AG04449 (cell line): ENCODE results near the gene NOP16.

Source experiments
- CTCF ChIA-PET: fragments of 350-600 bp; formaldehyde crosslinking; extraction: SDS; loops from one replicate; lab custom pipeline; 2021; ENCODE audit warnings: antibody characterized with exemption; lab: Yijun Ruan, JAX
- POLR2A ChIA-PET: fragments of 400-600, 350-600 bp; formaldehyde crosslinking; extraction: SDS; loops from one replicate; lab custom pipeline; 2020; ENCODE audit warnings: antibody characterized with exemption, inconsistent platforms; lab: Yijun Ruan, JAX
- DNase-seq: peaks from one replicate; pipeline ENCODE4 v3.0.0-alpha.2; 2010; ENCODE audit warnings: low read depth, low spot score
- H3K4me3 ChIP-seq: 2 replicates; pipeline ENCODE4 v1.5.1; 2011; ENCODE audit warnings: low read depth, mild to moderate bottlenecking, control low read depth, low read length
- TF ChIP-seq, protein P1 (sequence below): IDR thresholded peaks from one replicate; pipeline ENCODE4 v1.5.1; 2011; ENCODE audit warnings: mild to moderate bottlenecking, moderate library complexity, low read length, control low read depth, inconsistent platforms; ENCODE audit not compliant: insufficient read depth; ENCODE audit errors: missing control alignments

NOP16 gene

DNA sequence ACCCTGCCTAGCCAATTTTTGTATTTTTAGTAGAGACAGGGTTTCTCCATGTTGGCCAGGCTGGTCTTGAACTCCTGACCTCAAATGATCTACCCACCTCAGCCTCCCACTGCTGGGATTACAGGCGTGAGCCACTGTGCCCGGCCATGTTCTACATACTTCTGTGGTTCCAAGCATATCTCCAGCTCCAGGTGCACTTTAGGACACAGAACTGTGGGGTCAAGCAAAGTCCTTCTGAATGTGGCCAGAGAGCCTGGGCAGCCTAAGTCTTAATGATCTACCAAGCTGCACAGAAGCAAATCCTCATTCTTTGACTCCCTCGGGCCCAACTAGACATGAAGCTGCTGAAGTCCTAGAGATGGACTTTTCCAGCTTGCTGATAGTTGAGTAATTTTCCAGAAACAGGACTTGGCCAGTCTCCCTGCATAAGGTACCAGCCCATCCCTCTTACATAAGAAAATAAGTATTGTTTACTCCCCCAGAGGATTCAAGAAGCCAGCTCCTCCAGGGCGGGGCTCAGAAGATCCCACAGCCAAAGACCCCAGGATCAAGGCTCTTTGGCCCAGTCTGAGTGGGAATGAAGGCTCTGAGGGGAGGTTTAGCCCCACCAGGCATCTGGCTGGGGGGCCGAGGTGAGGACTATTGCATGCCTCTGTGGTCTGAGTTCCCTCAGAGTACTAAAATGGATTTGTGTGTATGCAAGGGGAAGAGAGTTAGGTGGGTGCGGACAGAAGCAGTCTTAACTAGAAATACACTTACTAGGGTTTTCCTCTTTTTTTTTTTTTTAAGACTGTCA, 19.3 kb upstream of the NOP16 start:
- ChIA-PET CTCF (interaction anchor here (0.8 to 5.2 kb wide), 4 partner anchors 8 to 40 kb away, joined by 3 to 26 read pairs (median 5); partner anchors contain the start of gene CLTB), POLR2A (no interaction called here)
- no peak for DNase-seq
- TF ChIP-seq, protein P1, sequence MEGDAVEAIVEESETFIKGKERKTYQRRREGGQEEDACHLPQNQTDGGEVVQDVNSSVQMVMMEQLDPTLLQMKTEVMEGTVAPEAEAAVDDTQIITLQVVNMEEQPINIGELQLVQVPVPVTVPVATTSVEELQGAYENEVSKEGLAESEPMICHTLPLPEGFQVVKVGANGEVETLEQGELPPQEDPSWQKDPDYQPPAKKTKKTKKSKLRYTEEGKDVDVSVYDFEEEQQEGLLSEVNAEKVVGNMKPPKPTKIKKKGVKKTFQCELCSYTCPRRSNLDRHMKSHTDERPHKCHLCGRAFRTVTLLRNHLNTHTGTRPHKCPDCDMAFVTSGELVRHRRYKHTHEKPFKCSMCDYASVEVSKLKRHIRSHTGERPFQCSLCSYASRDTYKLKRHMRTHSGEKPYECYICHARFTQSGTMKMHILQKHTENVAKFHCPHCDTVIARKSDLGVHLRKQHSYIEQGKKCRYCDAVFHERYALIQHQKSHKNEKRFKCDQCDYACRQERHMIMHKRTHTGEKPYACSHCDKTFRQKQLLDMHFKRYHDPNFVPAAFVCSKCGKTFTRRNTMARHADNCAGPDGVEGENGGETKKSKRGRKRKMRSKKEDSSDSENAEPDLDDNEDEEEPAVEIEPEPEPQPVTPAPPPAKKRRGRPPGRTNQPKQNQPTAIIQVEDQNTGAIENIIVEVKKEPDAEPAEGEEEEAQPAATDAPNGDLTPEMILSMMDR = no peak
- no peak overlapping the region for H3K4me3 ChIP-seq

DNA sequence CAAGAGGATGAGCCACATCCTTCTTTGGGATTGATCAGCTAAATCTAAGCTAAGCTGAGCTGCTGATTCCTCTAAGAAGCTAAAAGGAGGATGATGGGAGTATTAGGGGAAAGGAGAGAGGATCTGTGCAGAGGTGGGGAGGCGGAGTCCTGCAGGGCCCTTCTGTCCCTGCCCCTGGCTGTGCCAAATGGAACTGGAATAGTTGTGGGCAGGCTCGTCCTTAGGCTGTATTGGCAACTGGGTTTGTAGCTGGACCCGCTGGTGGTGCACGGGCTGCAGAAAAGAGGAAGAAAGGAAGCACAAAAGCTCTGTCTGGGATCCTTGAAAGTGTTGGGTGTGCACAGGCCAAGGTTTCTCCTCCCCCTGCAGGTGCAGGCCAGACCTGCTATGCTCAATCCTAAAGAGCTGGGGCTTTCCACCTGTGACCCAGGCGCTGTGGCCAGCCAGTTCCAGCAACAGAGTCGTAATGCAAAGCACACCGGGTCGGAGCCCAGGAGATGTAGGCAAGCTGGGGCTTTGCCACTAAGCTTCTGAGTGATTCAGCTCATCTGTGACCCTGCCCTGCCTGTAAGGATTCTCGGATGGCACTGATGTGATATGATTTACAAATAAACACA, 18.1 kb upstream of the NOP16 start:
- DNase-seq = no peak
- no peak overlapping the region for H3K4me3 ChIP-seq
- TF ChIP-seq, protein P1 = no peak
- ChIA-PET POLR2A (no interaction called here), CTCF (interaction anchor here (0.8 to 5.2 kb wide), 3 partner anchors 10 to 41 kb away, joined by 3 to 26 read pairs (median 6); partner anchors contain the start of gene CLTB)

DNA sequence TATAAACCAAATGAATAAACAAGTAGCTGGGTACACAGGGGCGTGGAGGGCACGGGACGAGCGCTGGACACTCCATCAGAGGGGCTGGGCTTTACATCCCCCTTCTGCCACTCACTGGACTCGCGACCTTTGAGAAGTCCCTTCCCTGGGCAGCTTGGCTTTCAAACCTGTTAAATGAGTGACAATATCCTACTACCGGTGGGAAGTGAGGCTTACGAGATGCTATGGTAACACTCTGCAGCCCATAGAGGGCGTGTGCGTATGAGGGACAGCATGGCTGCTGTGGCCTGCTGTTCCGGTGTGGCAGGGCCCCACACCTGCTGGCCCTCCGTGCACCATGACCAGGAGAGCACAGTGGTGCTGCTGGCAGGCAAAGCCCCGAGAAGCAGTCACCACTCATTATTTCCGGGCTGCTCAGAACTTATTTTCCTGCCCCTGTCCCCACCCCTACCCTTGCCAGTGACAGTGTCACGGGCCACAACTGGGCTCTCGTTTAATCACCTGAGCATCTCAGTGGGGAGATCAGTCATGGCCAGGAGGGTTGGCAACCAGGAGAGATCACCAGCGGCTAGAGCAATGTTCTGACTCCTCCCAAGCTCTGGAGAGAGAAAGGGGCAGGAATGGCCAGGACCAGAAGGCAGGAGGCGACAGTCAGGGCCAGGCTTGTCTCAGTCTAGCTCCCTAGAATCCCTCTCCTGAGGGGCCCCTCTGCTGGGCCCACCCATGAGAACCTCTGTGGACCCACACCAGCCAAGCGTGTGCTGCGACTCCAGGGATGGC, 17.4 kb upstream of the NOP16 start:
- no peak overlapping the region for H3K4me3 ChIP-seq
- no peak for DNase-seq
- ChIA-PET POLR2A (no interaction called here), CTCF (interaction anchor here (0.8 to 5.2 kb wide), 5 partner anchors 10 to 104 kb away, joined by 3 to 26 read pairs (median 3); partner anchors contain the start of gene CLTB)
- TF ChIP-seq, protein P1 = no peak

DNA sequence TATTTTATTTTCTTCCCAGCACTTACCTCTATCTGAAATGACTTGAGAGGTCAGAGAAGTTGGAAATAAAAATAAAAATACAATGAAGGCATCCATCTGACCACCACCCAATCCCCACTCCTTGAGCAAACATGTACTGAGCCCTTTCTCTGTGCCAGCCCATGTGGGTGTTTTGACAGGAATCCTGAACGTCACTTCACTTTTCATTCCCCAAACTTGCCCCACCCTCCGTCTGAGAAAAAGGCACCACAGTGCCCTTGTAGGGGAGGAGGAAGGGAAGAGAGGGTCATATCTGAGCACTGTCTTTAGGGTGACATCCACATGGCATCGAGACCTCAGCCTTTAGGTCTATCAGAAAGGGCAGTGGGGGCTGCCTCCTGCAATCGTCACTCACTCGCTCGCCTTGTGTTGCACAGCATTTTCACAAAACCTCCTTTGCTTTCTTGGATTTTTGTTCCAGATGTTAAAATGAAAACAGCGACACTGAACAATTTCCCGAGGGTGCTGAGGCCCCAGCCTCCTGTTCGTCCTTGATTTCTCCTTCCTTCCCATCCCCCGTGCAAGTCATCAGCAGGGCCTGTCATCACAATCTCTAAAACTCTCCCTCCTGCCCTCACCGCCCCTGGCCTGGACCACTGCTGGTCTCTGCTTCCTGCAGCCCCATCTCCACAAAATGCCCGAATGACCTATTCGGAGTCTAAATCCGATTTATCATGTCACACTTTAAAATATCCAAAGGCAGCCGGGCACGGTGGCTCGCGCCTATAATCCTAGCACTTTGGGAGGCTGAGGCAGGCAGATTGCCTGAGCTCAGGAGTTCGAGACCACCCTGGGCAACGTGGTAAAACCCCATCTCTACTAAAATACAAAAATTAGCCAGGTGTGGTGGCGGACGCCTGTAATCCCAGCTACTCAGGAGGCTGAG, 13.1 kb upstream of the NOP16 start:
- CTCF ChIA-PET = interaction anchor here (2.0 kb wide), 1 partner anchor 15 kb away, joined by 6 read pairs; the partner anchor contains the start of gene CLTB
- TF ChIP-seq, protein P1 = no peak
- no peak for DNase-seq
- POLR2A ChIA-PET = no interaction called here
- H3K4me3 ChIP-seq = no peak overlapping the region

DNA sequence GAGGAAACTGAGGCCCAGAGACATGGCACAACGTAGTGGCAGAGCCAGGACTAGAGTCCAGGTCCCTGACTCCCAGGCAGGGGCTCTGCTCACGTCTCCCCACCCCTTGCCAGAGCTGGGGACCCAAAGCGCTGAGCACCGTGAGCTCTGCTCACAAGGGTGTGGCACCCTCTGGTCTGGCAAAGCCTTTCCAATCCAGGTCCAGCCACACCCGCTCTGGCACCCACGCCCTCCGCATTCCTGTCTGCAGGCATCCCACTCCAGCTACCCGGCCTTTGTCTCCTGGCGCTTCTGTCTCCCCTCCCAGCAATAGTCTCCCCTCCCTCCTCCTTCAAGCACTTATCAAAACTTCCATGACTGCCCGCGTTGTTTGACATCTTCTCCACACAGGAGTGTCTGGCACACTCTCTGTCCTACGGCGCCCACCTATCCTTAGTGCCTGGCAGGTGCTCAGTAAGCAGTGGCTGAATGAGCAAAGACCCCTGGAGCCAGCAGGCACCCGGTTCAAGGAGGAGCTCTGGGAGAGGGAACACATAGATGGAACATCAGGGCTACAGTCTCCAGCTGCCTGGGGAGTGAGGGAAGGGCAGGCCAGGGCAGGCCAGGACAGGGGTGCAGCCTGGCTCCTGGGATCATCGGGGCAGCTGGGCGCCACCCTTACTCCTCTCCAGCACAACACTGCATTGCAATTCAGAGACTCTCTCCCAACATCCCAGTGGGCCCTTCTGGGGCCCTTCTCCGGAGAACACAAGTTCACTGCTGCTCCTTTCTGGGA, 12.2 kb upstream of the NOP16 start:
- DNase-seq = no peak
- CTCF ChIA-PET = interaction anchor here (0.6 to 1.2 kb wide), 2 partner anchors 14 to 1276 kb away, joined by 3 to 4 read pairs; no protein-coding TSS in a partner anchor

More for the DNA sequence above, 12.2 kb upstream of the NOP16 start:
- POLR2A ChIA-PET = interaction anchor here (0.8 kb wide), 1 partner anchor 11 kb away, joined by 4 read pairs; no protein-coding TSS in a partner anchor
- no peak overlapping the region for H3K4me3 ChIP-seq
- TF ChIP-seq, protein P1 = no peak
